GM18873 (cell line): ENCODE measurements around the gene CFAP45.

ENCODE experiments used
- ATAC-seq: cut with Tn5 transposase; IDR thresholded peaks from one replicate; pipeline ENCODE4 v1.9.1; 2021; ENCODE audit warnings: mild to moderate bottlenecking, moderate library complexity, moderate number of reproducible peaks; ENCODE audit not compliant: unreplicated experiment, low FRiP score

CFAP45 gene

GRCh38 chr1:159883134-159883533, 16.8 kb downstream of the CFAP45 start:
- no peak for ATAC-seq

- ATAC-seq: no peak
These were observed 17.5 kb downstream of the CFAP45 start for GRCh38 chr1:159882527-159882862.

- no peak for ATAC-seq
These were observed 18.1 kb downstream of the CFAP45 start for GRCh38 chr1:159881622-159882526.

- ATAC-seq: no peak
These were observed 19.5 kb downstream of the CFAP45 start for GRCh38 chr1:159880430-159880829.

- no peak for ATAC-seq
These were observed 20.0 kb downstream of the CFAP45 start for GRCh38 chr1:159879977-159880376.

GRCh38 chr1:159879136-159879535, 20.8 kb downstream of the CFAP45 start:
- ATAC-seq: no peak

- no peak for ATAC-seq
These were observed 22.1 kb downstream of the CFAP45 start for GRCh38 chr1:159877695-159878444.

- no peak for ATAC-seq
These were observed 26.3 kb downstream of the CFAP45 start for GRCh38 chr1:159873530-159874143.

GRCh38 chr1:159872891-159873290, 27.1 kb downstream of the CFAP45 start:
- no peak for ATAC-seq

- no peak for ATAC-seq
These were observed 29.3 kb downstream of the CFAP45 start for GRCh38 chr1:159870704-159871103.

- no peak for ATAC-seq
These were observed 30.4 kb downstream of the CFAP45 start for GRCh38 chr1:159869607-159870006.

- ATAC-seq: no peak
These were observed 30.8 kb downstream of the CFAP45 start for GRCh38 chr1:159869173-159869572.

GRCh38 chr1:159868766-159869165, 31.2 kb downstream of the CFAP45 start:
- no peak for ATAC-seq

- no peak for ATAC-seq
These were observed 32.3 kb downstream of the CFAP45 start for GRCh38 chr1:159867664-159868026.

- no peak for ATAC-seq
These were observed 32.9 kb downstream of the CFAP45 start for GRCh38 chr1:159866905-159867663.

- ATAC-seq: no peak
These were observed 33.9 kb downstream of the CFAP45 start for GRCh38 chr1:159866066-159866465.

- no peak for ATAC-seq
These were observed 35.7 kb downstream of the CFAP45 start for GRCh38 chr1:159864262-159864661.

- no peak for ATAC-seq
These were observed 37.4 kb downstream of the CFAP45 start, which contains the start of gene VSIG8 for GRCh38 chr1:159862557-159862956. VSIG8 (minus strand) TSS chr1:159862657; CDS start chr1:159862521, 136 bp downstream.

GRCh38 chr1:159862031-159862430, 37.9 kb downstream of the CFAP45 start:
- ATAC-seq: no peak

- no peak for ATAC-seq
These were observed 38.7 kb downstream of the CFAP45 start for GRCh38 chr1:159861218-159861617.
